LHCN-M2 (cell line): ENCODE results near the gene CDKAL1. TPM values are rescaled to one million over a fixed set of nuclear protein-coding genes. Genes with fewer than 3 reads are reported as not detected.

Experiments used
- DNase-seq: peaks from one replicate; pipeline ENCODE4 v3.0.0-alpha.2; 2012; ENCODE audit warnings: low read depth
- total RNA-seq: library from RNA; depleted of rRNA; stranded (reverse); fragments of >200 nt; gene quantifications from 2 replicates; pipeline ENCODE4 v1.2.3, GENCODE V29; 2014; rRNA removed

Gene CDKAL1
- total RNA-seq, 1 experiment from 2014 or later: 17.9 TPM

GRCh38 chr6:21277601-21278374 lies 743.5 kb downstream of the CDKAL1 start:
- no peak for DNase-seq

GRCh38 chr6:21278375-21278745 lies 744.1 kb downstream of the CDKAL1 start:
- no peak for DNase-seq

GRCh38 chr6:21279619-21280018 lies 745.4 kb downstream of the CDKAL1 start:
- DNase-seq: no peak

- DNase-seq: no peak
Observed at GRCh38 chr6:21281366-21281765, 747.1 kb downstream of the CDKAL1 start.

Other genes with a start within 250 kb of the CDKAL1 start
- gene E2F3, start 132.6 kb upstream of the CDKAL1 start, total RNA-seq: 7.1 and 7.6 TPM in 2 replicates